ENCODE results near the gene CHD2. TPM values are rescaled to one million over a fixed set of nuclear protein-coding genes. Genes with fewer than 3 reads are reported as not detected.

The CHD2 gene
- total RNA-seq, 1 experiment from 2014 or later = 81.8 TPM

DNA sequence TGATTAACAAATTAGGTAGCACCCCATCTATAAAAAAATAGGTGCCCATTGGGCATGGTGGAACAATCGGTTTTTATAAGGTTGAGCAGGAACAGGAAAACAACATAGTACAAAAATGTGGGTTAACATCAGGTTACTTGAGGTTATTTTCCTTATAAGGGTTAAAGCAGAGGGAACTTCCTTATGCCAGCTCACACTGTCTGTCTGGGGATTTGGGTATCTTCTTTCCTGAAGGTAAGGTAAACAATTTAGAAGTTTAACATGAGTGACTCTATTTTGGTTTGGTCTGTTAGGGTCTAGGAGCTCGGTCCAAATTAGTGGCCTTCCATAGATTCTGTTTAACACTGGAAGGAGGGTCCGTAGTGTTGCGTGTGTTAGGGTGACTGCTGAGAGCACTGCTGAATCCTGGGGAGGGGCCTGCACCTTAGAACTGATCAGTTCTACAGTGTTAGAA is 14.7 kb downstream of the CHD2 start:
- in situ Hi-C loops (cut with HindIII; ENCODE audit: low pct_unique_long_range_greater_than_20kb, low sequenced_read_pairs) = no loop called here
- Histone ChIP-seq H3K27ac (ENCODE audit: low read length) (peak overlapping the region; percentile 97), H3K36me3 (ENCODE audit: control insufficient read depth, insufficient read depth, low read length) (no peaks in the 10 kb centered on the region; the same call in 1 of the 2 replicates), H3K9me3 (ENCODE audit: control insufficient read depth, insufficient read depth, low read depth, low read length) (no peaks in the 10 kb centered on the region), H3K4me1 (ENCODE audit: control insufficient read depth, insufficient read depth, low read length) (peaks cover 91% of the 10 kb centered on the region), H3K4me3 (ENCODE audit: low read depth in 2 of 2, low read length in 2 of 2) (peak overlapping the region in 1 of 2 experiments; percentile 14; a peak in 1 of 4 replicates), H3K27me3 (ENCODE audit: control insufficient read depth, insufficient read depth, low read length) (no peaks in the 10 kb centered on the region)
- ChIA-PET POLR2A (interaction anchor here (0.7 to 2.0 kb wide), 4 partner anchors 15 to 111 kb away, joined by 4 to 8 read pairs (median 6); partner anchors contain the start of gene CHD2), CTCF (interaction anchor here (0.9 kb wide), 1 partner anchor 113 kb away, joined by 4 read pairs; no protein-coding TSS in a partner anchor)
- ATAC-seq (peak; percentile 44), DNase-seq (ENCODE audit: low read depth, low spot score) (no peak)
- TF ChIP-seq TCF7L2 (IDR thresholded peaks at IDR 0.05; ENCODE audit: low read depth, low read length) = no peak
- TF ChIP-seq POLR2AphosphoS5 (IDR thresholded peaks at IDR 0.05; ENCODE audit: low read depth, low read length) = no peak
- TF ChIP-seq, protein P1, sequence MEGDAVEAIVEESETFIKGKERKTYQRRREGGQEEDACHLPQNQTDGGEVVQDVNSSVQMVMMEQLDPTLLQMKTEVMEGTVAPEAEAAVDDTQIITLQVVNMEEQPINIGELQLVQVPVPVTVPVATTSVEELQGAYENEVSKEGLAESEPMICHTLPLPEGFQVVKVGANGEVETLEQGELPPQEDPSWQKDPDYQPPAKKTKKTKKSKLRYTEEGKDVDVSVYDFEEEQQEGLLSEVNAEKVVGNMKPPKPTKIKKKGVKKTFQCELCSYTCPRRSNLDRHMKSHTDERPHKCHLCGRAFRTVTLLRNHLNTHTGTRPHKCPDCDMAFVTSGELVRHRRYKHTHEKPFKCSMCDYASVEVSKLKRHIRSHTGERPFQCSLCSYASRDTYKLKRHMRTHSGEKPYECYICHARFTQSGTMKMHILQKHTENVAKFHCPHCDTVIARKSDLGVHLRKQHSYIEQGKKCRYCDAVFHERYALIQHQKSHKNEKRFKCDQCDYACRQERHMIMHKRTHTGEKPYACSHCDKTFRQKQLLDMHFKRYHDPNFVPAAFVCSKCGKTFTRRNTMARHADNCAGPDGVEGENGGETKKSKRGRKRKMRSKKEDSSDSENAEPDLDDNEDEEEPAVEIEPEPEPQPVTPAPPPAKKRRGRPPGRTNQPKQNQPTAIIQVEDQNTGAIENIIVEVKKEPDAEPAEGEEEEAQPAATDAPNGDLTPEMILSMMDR (IDR thresholded peaks at IDR 0.05) = no peak
- TF ChIP-seq SIN3A (IDR thresholded peaks at IDR 0.05; ENCODE audit: borderline replicate concordance, insufficient read depth, low read depth, low read length) = no peak
- TF ChIP-seq, protein P2, sequence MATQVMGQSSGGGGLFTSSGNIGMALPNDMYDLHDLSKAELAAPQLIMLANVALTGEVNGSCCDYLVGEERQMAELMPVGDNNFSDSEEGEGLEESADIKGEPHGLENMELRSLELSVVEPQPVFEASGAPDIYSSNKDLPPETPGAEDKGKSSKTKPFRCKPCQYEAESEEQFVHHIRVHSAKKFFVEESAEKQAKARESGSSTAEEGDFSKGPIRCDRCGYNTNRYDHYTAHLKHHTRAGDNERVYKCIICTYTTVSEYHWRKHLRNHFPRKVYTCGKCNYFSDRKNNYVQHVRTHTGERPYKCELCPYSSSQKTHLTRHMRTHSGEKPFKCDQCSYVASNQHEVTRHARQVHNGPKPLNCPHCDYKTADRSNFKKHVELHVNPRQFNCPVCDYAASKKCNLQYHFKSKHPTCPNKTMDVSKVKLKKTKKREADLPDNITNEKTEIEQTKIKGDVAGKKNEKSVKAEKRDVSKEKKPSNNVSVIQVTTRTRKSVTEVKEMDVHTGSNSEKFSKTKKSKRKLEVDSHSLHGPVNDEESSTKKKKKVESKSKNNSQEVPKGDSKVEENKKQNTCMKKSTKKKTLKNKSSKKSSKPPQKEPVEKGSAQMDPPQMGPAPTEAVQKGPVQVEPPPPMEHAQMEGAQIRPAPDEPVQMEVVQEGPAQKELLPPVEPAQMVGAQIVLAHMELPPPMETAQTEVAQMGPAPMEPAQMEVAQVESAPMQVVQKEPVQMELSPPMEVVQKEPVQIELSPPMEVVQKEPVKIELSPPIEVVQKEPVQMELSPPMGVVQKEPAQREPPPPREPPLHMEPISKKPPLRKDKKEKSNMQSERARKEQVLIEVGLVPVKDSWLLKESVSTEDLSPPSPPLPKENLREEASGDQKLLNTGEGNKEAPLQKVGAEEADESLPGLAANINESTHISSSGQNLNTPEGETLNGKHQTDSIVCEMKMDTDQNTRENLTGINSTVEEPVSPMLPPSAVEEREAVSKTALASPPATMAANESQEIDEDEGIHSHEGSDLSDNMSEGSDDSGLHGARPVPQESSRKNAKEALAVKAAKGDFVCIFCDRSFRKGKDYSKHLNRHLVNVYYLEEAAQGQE (IDR thresholded peaks at IDR 0.05; ENCODE audit: insufficient read depth in 1 of 2, low read depth in 2 of 2, low read length in 1 of 2) = no peak
- BruUV-seq (replicated peaks) = no TSS peak
- intact Hi-C loops (cut with micrococcal nuclease; ENCODE audit: unreplicated experiment) = loop anchor here (5.0 kb wide), 1 partner anchor 107 kb away; no protein-coding TSS in a partner anchor

- no TSS peak for BruUV-seq (replicated peaks)
- POLR2A ChIA-PET = interaction anchor here (0.6 to 2.0 kb wide), 6 partner anchors 8 to 112 kb away, joined by 4 to 8 read pairs (median 4); partner anchors contain the start of gene CHD2
- no peaks in the 10 kb centered on the region for H3K9me3 ChIP-seq (ENCODE audit: control insufficient read depth, insufficient read depth, low read depth, low read length)
- H3K36me3 ChIP-seq (ENCODE audit: control insufficient read depth, insufficient read depth, low read length) = peaks cover 4% of the 10 kb centered on the region; the same call in 1 of the 2 replicates
- ATAC-seq (0 out of 2 replicates have a peak, but pooled peaks have one; percentile 32), DNase-seq (ENCODE audit: low read depth, low spot score) (no peak)
- peaks cover 91% of the 10 kb centered on the region for H3K4me1 ChIP-seq (ENCODE audit: control insufficient read depth, insufficient read depth, low read length)
- CTCF ChIA-PET = interaction anchor here (0.5 to 1.7 kb wide), 3 partner anchors 108 to 118 kb away, joined by 4 to 6 read pairs (median 4); no protein-coding TSS in a partner anchor
- intact Hi-C loops (cut with micrococcal nuclease; ENCODE audit: unreplicated experiment) = loop anchor here (5.0 kb wide), 1 partner anchor 109 kb away; no protein-coding TSS in a partner anchor
- H3K4me3 ChIP-seq (ENCODE audit: low read depth in 2 of 2, low read length in 2 of 2) = peak overlapping the region in 1 of 2 experiments; percentile 10; a peak in 1 of 4 replicates
- H3K27ac ChIP-seq (ENCODE audit: low read length) = peak overlapping the region; percentile 97
- in situ Hi-C loops (cut with HindIII; ENCODE audit: low pct_unique_long_range_greater_than_20kb, low sequenced_read_pairs) = no loop called here
- no peaks in the 10 kb centered on the region for H3K27me3 ChIP-seq (ENCODE audit: control insufficient read depth, insufficient read depth, low read length)
- no peak for TF ChIP-seq TCF7L2 (IDR thresholded peaks at IDR 0.05; ENCODE audit: low read depth, low read length)
- TF ChIP-seq, protein P2 (IDR thresholded peaks at IDR 0.05; ENCODE audit: insufficient read depth in 1 of 2, low read depth in 2 of 2, low read length in 1 of 2) = no peak
- peak; percentile 36; the same call in 1 of the 2 replicates for TF ChIP-seq POLR2AphosphoS5 (IDR thresholded peaks at IDR 0.05; ENCODE audit: low read depth, low read length)
Observed at GRCh38 chr15:92915766-92916435, 15.8 kb downstream of the CHD2 start.
